ENCODE measurements around the gene PRDM16. TPM values are rescaled to one million over a fixed set of nuclear protein-coding genes. Genes with fewer than 3 reads are reported as not detected.

PRDM16 gene
- total RNA-seq, 2 experiments from 2014 or later, result not detected

- Histone ChIP-seq H3K9me2 (ENCODE audit: insufficient read depth, low read length) (no peaks in the 10 kb centered on the region), H2AFZ (ENCODE audit: low read length) (no peak overlapping the region), H3K4me2 (ENCODE audit: low read length) (no peak overlapping the region), H3K79me2 (ENCODE audit: insufficient read depth, low read depth, low read length) (no peaks in the 10 kb centered on the region), H4K20me1 (ENCODE audit: insufficient read depth, low read length) (no peaks in the 10 kb centered on the region), H3K27ac (ENCODE audit: low read depth, low read length, poor library complexity, severe bottlenecking) (no peak overlapping the region), H3K4me1 (ENCODE audit: insufficient read depth, low read length, poor library complexity, severe bottlenecking) (no peaks in the 10 kb centered on the region), H3K4me3 (ENCODE audit: low read depth, low read length, poor library complexity, severe bottlenecking) (no peak overlapping the region), H3K36me3 (ENCODE audit: insufficient read depth, low read length) (no peaks in the 10 kb centered on the region), H3K9me3 (ENCODE audit: low read length) (no peaks in the 10 kb centered on the region)
- DNase-seq (ENCODE audit: low spot score), result no peak
- TF ChIP-seq CTCF (conservative IDR thresholded peaks at IDR 0.05; ENCODE audit: low read length) (no peak), EZH2phosphoT487 (IDR thresholded peaks at IDR 0.05; ENCODE audit: borderline replicate concordance, low read depth, low read length) (no peak)
- POLR2A ChIA-PET, result no interaction called here
- intact Hi-C loops (cut with micrococcal nuclease; ENCODE audit: unreplicated experiment), result no loop called here
- BruUV-seq (replicated peaks), result no TSS peak
- CTCF ChIA-PET (ENCODE audit: unreplicated experiment), result no interaction called here
Measured at GRCh38 chr1:3270403-3271245, 201.6 kb downstream of the PRDM16 start.

GRCh38 chr1:3271866-3272265, 202.9 kb downstream of the PRDM16 start:
- Histone ChIP-seq H3K4me3 (ENCODE audit: low read depth, low read length, poor library complexity, severe bottlenecking) (no peak overlapping the region), H3K9me3 (ENCODE audit: low read length) (no peaks in the 10 kb centered on the region), H2AFZ (ENCODE audit: low read length) (no peak overlapping the region), H3K4me2 (ENCODE audit: low read length) (no peak overlapping the region), H3K27ac (ENCODE audit: low read depth, low read length, poor library complexity, severe bottlenecking) (no peak overlapping the region), H3K79me2 (ENCODE audit: insufficient read depth, low read depth, low read length) (no peaks in the 10 kb centered on the region), H3K36me3 (ENCODE audit: insufficient read depth, low read length) (no peaks in the 10 kb centered on the region), H4K20me1 (ENCODE audit: insufficient read depth, low read length) (no peaks in the 10 kb centered on the region), H3K9me2 (ENCODE audit: insufficient read depth, low read length) (no peaks in the 10 kb centered on the region), H3K4me1 (ENCODE audit: insufficient read depth, low read length, poor library complexity, severe bottlenecking) (no peaks in the 10 kb centered on the region)
- TF ChIP-seq EZH2phosphoT487 (IDR thresholded peaks at IDR 0.05; ENCODE audit: borderline replicate concordance, low read depth, low read length), result no peak
- TF ChIP-seq CTCF (conservative IDR thresholded peaks at IDR 0.05; ENCODE audit: low read length), result no peak
- POLR2A ChIA-PET, result no interaction called here
- intact Hi-C loops (cut with micrococcal nuclease; ENCODE audit: unreplicated experiment), result no loop called here
- CTCF ChIA-PET (ENCODE audit: unreplicated experiment), result no interaction called here
- BruUV-seq (replicated peaks), result no TSS peak
- no peak for DNase-seq (ENCODE audit: low spot score)

GRCh38 chr1:3272321-3273045, 203.5 kb downstream of the PRDM16 start:
- no peak for DNase-seq (ENCODE audit: low spot score)
- H3K27ac ChIP-seq (ENCODE audit: low read depth, low read length, poor library complexity, severe bottlenecking), result no peak overlapping the region
- H3K4me2 ChIP-seq (ENCODE audit: low read length), result no peak overlapping the region
- H3K9me3 ChIP-seq (ENCODE audit: low read length), result no peaks in the 10 kb centered on the region
- no peaks in the 10 kb centered on the region for H3K36me3 ChIP-seq (ENCODE audit: insufficient read depth, low read length)
- intact Hi-C loops (cut with micrococcal nuclease; ENCODE audit: unreplicated experiment), result no loop called here
- H3K79me2 ChIP-seq (ENCODE audit: insufficient read depth, low read depth, low read length), result no peaks in the 10 kb centered on the region
- no peak overlapping the region for H2AFZ ChIP-seq (ENCODE audit: low read length)
- no peaks in the 10 kb centered on the region for H3K4me1 ChIP-seq (ENCODE audit: insufficient read depth, low read length, poor library complexity, severe bottlenecking)
- no TSS peak for BruUV-seq (replicated peaks)
- CTCF ChIA-PET (ENCODE audit: unreplicated experiment), result no interaction called here
- no peak overlapping the region for H3K4me3 ChIP-seq (ENCODE audit: low read depth, low read length, poor library complexity, severe bottlenecking)
- POLR2A ChIA-PET, result no interaction called here
- H3K9me2 ChIP-seq (ENCODE audit: insufficient read depth, low read length), result no peaks in the 10 kb centered on the region
- no peaks in the 10 kb centered on the region for H4K20me1 ChIP-seq (ENCODE audit: insufficient read depth, low read length)
- TF ChIP-seq EZH2phosphoT487 (IDR thresholded peaks at IDR 0.05; ENCODE audit: borderline replicate concordance, low read depth, low read length) (no peak), CTCF (conservative IDR thresholded peaks at IDR 0.05; ENCODE audit: low read length) (no peak)
